ENCODE measurements around the gene DLG2.

The DLG2 gene

DNA sequence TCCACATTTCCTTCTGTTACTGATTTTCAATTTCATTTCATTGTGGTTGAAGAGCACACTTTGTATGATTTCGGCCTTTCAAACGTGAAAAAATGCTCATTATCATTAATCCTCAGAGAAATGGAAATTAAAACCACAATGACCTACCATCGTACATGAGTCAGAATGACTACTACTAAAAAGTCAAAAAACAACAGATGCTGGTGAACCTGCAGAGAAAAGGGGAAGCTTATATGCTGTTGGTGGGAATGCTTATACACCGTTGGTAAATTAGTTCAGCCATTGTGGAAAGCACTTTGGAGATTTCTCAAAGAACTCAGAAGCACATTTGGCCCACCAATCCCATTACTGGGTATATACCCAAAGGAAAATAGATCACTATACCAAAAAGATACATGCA, 57.6 kb downstream of the DLG2 start:
- in situ Hi-C loops (cut with MboI; ENCODE audit: low sequenced_read_pairs, unreplicated experiment) = no loop called here
- no peak for DNase-seq (ENCODE audit: low spot score)
- TF ChIP-seq, protein P1, sequence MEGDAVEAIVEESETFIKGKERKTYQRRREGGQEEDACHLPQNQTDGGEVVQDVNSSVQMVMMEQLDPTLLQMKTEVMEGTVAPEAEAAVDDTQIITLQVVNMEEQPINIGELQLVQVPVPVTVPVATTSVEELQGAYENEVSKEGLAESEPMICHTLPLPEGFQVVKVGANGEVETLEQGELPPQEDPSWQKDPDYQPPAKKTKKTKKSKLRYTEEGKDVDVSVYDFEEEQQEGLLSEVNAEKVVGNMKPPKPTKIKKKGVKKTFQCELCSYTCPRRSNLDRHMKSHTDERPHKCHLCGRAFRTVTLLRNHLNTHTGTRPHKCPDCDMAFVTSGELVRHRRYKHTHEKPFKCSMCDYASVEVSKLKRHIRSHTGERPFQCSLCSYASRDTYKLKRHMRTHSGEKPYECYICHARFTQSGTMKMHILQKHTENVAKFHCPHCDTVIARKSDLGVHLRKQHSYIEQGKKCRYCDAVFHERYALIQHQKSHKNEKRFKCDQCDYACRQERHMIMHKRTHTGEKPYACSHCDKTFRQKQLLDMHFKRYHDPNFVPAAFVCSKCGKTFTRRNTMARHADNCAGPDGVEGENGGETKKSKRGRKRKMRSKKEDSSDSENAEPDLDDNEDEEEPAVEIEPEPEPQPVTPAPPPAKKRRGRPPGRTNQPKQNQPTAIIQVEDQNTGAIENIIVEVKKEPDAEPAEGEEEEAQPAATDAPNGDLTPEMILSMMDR (IDR thresholded peaks at IDR 0.05; ENCODE audit: borderline replicate concordance, control extremely low read depth, extremely low read depth, insufficient read depth, missing control alignments) = no peak

- in situ Hi-C loops (cut with MboI; ENCODE audit: low sequenced_read_pairs, unreplicated experiment) = no loop called here
- TF ChIP-seq, protein P1 (IDR thresholded peaks at IDR 0.05; ENCODE audit: borderline replicate concordance, control extremely low read depth, extremely low read depth, insufficient read depth, missing control alignments) = no peak
- DNase-seq (ENCODE audit: low spot score) = no peak
Measured at GRCh38 chr11:85558411-85558810, 68.7 kb downstream of the DLG2 start.

DNA sequence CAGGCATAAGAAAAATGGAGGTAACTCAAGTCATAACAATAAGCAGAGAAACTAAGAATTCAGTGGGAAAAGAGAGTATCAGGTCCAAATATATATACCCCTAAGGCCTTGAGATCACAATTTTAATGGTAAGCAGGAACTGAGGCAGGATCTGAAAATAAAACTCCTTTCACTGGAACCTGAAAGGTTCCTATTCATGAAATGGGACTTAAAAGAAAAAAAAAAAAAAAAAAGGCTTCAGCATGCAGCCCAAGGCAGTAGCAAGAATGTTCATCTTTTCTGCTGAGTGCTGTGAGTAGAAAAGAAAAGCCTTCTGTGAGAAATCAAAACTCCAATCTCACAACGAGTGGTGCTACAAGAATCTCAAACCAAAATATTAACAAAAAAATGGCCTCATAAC, 75.3 kb downstream of the DLG2 start:
- TF ChIP-seq, protein P1 (IDR thresholded peaks at IDR 0.05; ENCODE audit: borderline replicate concordance, control extremely low read depth, extremely low read depth, insufficient read depth, missing control alignments) = no peak
- in situ Hi-C loops (cut with MboI; ENCODE audit: low sequenced_read_pairs, unreplicated experiment) = no loop called here
- no peak for DNase-seq (ENCODE audit: low spot score)

GRCh38 chr11:85541683-85542082, 85.5 kb downstream of the DLG2 start:
- no peak for DNase-seq (ENCODE audit: low spot score)
- TF ChIP-seq, protein P1 (IDR thresholded peaks at IDR 0.05; ENCODE audit: borderline replicate concordance, control extremely low read depth, extremely low read depth, insufficient read depth, missing control alignments) = no peak
- in situ Hi-C loops (cut with MboI; ENCODE audit: low sequenced_read_pairs, unreplicated experiment) = no loop called here

GRCh38 chr11:85540635-85541205, 86.4 kb downstream of the DLG2 start:
- in situ Hi-C loops (cut with MboI; ENCODE audit: low sequenced_read_pairs, unreplicated experiment) = no loop called here
- DNase-seq (ENCODE audit: low spot score) = no peak
- TF ChIP-seq, protein P1 (IDR thresholded peaks at IDR 0.05; ENCODE audit: borderline replicate concordance, control extremely low read depth, extremely low read depth, insufficient read depth, missing control alignments) = no peak

- TF ChIP-seq, protein P1 (IDR thresholded peaks at IDR 0.05; ENCODE audit: borderline replicate concordance, control extremely low read depth, extremely low read depth, insufficient read depth, missing control alignments) = no peak
- DNase-seq (ENCODE audit: low spot score) = no peak
- in situ Hi-C loops (cut with MboI; ENCODE audit: low sequenced_read_pairs, unreplicated experiment) = no loop called here
Measured at GRCh38 chr11:85540181-85540580, 87.0 kb downstream of the DLG2 start.
